GM18868 (cell line): Measurements from ENCODE around the gene CCDC9B.

Source experiments
- ATAC-seq: cut with Tn5 transposase; IDR thresholded peaks from one replicate; pipeline ENCODE4 v1.9.1; 2021; ENCODE audit warnings: mild to moderate bottlenecking, moderate library complexity; ENCODE audit not compliant: unreplicated experiment

CCDC9B gene

GRCh38 chr15:40340740-40341400, at the start of gene CCDC9B:
CCDC9B (minus strand) TSS chr15:40340939; CDS start chr15:40340819, 120 bp downstream.
- ATAC-seq: no peak

DNA sequence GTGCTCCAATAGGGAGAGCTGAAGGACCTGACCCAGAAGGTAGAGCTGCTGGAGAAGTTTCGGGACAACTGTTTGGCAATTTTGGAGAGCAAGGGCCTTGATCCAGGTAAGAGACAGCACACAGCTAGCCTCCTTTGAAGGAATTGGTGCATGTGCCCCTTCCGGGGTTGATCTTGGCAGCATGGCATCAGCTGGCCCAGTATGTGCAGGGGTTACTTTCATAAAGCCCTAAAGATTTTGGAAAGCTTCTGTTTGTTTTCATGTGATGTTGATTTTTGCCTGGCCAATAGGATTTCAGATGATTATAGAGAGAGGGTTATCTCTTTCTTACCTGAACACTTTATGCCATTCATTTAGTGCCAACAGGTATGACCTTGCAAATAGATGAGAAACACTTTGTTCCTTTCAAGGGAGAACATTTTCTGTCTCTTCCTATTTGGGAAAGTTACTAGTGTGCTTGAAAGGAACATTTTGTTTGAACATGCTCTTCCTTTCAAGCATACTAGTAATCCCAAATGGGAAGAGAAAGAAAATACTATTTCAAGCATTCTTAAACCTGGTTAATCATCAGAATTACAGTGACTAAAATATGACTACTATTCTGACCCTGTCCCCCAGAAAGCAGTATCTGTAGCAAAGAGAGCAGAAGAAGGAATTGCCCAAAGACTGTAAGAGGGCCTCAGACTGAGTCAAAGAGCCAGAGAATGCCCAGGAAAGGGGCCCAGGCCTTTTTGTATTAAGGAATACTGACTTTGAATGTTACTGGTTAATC, 49.3 kb upstream of the CCDC9B start:
- no peak for ATAC-seq

GRCh38 chr15:40388941-40389823, 48.4 kb upstream of the CCDC9B start:
- no peak for ATAC-seq

DNA sequence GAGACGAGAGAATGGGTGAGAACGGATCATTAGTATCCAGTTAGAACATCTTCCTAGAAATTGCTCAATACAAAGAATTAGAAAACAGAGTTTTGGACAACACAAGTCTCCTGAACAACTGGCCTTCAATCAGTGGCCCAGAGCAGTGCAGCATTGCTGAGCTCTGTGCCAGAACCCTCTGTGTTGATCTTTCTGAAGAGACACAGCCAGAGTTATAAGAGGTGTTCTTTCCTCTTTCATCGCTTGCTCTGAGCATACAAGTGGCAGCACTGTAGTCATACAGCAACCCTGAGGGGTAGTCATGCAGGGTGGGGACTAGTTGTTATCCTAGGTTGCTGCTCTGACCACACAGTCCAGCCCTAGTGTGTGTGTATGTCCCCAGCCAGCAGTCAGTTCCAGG, 45.7 kb upstream of the CCDC9B start:
- ATAC-seq: no peak

- peak; percentile 97 for ATAC-seq
Observed at GRCh38 chr15:40382580-40383456, 42.1 kb upstream of the CCDC9B start, which contains the start of gene KNSTRN. KNSTRN (plus strand) TSS chr15:40382721; CDS start chr15:40382836, 115 bp downstream.

- ATAC-seq: no peak
Observed at GRCh38 chr15:40381818-40382529, 41.2 kb upstream of the CCDC9B start.

GRCh38 chr15:40380636-40381035, 39.9 kb upstream of the CCDC9B start:
- ATAC-seq: no peak

- no peak for ATAC-seq
Observed at GRCh38 chr15:40379853-40380252, 39.1 kb upstream of the CCDC9B start.

DNA sequence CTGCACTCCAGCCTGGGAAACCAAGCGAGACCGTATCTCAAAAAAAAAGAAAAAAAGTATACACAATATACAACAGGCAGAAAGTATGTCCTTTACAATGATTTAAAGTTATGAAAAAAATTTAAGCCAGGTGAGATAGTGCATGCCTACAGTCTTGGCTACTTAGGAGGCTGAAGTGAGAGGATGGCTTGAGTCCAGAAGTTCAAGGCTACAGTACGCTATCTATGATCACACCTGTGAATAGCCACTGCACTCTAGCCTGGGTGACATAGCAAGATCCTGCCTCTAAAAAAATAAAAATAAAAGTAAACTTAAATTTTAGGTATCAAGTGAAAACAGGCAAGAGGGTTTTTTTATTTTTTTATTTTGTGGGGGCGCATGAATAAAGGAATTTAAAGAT, 38.6 kb upstream of the CCDC9B start:
- no peak for ATAC-seq

GRCh38 chr15:40377606-40378005, 36.9 kb upstream of the CCDC9B start:
- no peak for ATAC-seq

DNA sequence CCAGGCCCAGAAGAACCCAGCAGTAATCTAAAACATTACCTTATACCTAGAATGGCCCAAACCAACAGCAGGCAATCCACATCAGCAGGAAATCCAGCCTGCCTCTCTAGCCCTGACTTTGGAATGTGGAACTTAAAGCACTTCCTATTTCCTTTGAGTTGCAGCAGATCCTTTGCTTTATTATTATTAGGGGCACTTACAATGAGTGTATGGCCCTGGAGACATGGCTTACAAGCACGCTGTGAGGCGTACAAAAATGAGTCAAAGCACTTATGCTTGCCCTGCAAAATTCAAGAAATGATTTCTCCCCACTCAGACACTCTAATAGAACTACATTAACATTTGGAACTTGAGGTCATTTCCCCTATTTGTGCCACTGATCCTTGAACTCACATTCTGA, 32.2 kb upstream of the CCDC9B start:
- no peak for ATAC-seq

GRCh38 chr15:40369971-40370370, 29.2 kb upstream of the CCDC9B start:
- no peak for ATAC-seq

- ATAC-seq: no peak
Observed at GRCh38 chr15:40369474-40369869, 28.7 kb upstream of the CCDC9B start.

DNA sequence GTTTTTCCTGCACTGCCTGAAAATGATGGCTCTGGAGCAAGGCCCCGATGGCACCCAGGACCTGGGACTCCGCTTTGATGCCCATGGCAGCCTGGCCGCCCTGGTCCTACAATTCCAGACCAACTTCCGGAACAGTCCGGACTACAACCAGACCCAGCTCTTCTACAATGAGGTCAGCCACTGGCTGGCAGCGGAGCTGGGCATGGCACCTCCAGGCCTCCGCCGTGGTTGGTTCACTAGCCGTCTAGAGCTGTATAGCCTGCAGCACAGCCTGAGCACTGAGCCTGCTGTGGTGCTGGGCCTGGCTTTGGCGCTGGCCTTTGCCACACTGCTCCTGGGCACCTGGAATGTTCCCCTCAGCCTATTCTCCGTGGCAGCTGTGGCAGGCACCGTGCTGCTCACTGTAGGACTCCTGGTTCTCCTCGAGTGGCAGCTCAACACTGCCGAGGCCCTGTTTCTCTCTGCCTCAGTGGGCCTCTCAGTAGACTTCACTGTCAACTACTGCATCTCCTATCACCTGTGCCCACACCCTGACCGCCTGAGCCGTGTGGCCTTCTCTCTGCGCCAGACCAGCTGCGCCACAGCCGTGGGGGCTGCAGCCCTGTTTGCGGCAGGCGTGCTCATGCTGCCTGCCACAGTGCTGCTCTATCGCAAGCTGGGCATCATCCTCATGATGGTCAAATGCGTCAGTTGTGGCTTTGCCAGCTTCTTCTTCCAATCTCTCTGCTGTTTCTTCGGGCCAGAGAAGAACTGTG, 28.2 kb upstream of the CCDC9B start:
- ATAC-seq: no peak

- peak; percentile 88 for ATAC-seq
Observed at GRCh38 chr15:40367686-40368611, 27.2 kb upstream of the CCDC9B start.

DNA sequence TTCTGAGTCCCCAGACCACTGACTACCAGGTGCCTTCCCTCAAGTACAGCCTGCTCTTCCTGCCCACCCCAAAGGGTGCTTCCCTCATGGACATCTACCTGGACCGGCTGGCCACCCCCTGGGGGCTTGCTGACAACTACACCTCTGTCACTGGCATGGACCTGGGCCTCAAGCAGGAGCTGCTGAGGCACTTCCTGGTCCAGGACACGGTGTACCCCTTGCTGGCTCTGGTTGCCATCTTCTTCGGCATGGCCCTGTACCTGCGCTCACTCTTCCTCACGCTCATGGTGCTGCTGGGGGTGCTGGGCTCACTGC, 26.6 kb upstream of the CCDC9B start:
- ATAC-seq: no peak

GRCh38 chr15:40366457-40367370, 26.0 kb upstream of the CCDC9B start:
- ATAC-seq: no peak
